Activated CD8-positive, alpha-beta memory T cell treated with anti-CD3 and anti-CD28 coated beads, Interleukin-2, amount 50 U/mL, for 48 hours (primary cell): ENCODE data around the gene STARD8.
"Not testable (repeated sequence)": the region's sequence is repeated elsewhere in the genome, so short reads cannot be mapped to it uniquely, and the experiment has no call there.

Experiments
- DNase-seq: peaks from one replicate; pipeline ENCODE4 v3.0.0-alpha.2; 2020

STARD8 gene

GRCh38 chrX:68658530-68658929, 11.1 kb downstream of the STARD8 start:
- no peak for DNase-seq

- DNase-seq = no peak
These were observed 11.9 kb downstream of the STARD8 start for GRCh38 chrX:68659385-68659784.

- no peak for DNase-seq
These were observed 12.3 kb downstream of the STARD8 start for GRCh38 chrX:68659786-68660185.

DNA sequence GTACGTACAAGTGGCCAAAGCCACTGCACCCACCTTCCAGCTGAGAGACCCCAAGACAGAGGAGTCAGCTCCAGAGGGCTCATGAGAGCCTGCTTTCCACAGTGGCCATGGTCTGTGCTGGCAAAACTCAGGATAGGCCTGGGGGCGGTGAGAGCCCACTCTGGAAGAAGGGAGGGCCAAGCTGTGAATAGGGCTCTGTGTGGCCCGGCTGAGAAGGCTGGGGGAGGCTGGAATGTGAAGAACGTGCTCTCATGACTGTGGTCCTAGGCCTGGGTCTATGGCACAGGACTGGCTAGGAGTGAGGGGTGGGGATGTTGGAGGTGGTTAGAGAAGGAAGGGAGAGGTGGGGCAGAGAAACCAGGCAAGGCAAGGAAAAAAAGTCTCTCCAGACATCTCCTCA, 13.3 kb downstream of the STARD8 start:
- DNase-seq = no peak

GRCh38 chrX:68665502-68665901, 18.0 kb downstream of the STARD8 start:
- no peak for DNase-seq

DNA sequence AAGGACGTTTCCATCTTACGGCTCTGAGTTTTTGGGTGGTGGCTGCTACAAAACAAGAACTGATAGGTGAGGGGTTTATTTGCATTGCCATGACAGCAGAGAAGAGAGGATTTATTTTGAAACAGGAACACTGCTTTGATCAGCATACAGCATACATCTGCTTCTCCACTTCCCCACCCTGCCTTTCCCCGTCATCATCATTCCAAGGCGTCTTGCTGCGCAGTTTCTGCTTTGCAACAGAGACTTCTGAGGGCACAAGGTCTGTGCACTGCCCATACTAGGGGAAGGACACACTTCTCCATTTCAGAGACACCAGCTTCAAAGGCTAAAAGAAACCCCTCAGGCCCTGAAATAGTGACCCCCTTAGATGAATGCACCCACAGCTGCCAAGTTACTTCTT, 19.1 kb downstream of the STARD8 start:
- DNase-seq = no peak

DNA sequence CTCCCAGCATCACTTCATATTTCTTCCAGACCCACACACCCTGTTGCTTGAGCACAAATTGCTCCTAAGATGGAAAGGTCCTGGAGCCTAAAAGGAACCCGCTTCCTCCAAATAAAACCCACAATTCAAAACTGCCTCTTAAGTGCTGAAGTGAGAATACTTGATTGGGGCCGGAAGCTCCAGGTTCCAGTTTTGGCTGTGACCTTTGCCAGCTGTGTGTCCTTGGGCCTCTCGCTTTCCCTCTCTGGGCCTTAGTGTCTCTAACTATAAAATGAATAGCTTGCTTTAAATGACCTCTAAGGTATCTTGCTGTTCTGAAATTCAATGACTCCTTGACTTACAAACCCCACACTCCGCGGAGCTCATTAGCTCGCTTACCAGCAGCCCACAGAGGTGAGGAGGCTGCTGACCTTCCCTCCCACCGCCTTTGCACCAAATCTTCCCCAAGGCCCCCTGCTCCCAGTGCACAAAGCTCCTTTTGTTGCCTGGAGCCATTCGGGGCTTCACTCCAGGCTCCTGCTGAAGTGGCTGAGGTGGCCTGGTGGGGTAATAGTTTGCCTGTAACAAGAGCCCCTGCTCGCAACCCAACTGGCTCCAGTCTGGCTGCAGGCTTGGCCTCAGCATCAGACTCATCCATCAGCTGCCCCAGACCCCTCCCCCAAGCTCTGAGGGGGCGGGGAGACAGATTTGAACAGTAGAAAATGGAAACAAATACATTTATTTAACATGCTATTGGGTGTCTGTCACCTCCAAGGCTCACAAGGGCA, 21.8 kb downstream of the STARD8 start:
- no peak for DNase-seq

- no peak for DNase-seq
These were observed 22.4 kb downstream of the STARD8 start for GRCh38 chrX:68669871-68670270.

GRCh38 chrX:68671221-68671620, 23.8 kb downstream of the STARD8 start:
- DNase-seq = no peak

DNA sequence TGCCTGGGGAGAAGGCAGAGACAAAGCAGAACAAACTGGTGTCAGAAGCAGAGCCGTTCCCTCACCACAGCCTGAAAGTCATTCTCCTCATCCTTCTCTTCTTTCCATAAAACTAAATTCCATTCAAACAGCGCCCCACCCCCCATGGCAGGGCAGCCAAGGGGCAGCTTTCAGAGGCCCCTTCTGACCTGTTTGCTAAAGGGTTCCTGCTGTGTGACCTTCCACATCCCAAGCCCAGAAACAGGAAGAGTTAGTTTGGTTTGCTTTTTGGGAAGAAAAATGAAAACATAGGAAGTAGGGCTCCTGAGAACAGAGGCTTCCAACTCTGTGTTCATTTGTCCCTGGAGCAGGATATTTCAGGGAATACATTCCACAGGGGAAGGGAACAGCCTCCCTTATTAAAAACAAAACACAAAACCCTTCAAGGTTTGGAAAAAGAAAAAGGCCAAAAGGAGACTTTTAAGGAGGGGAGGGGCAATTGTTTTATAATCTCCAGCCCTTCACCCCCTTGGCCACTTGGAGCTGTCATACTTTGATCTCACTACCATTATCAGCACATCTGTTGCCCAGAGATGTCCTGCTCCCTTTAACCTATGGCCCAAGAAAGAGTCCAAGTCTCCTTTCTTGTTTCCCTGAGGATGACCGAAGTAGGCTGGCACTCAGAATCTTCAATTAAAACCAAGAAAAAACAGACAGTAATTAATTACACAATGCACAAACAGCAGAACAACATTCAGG, 25.3 kb downstream of the STARD8 start:
- DNase-seq = no peak

- DNase-seq = no peak
These were observed 28.1 kb downstream of the STARD8 start for GRCh38 chrX:68675571-68675970.

DNA sequence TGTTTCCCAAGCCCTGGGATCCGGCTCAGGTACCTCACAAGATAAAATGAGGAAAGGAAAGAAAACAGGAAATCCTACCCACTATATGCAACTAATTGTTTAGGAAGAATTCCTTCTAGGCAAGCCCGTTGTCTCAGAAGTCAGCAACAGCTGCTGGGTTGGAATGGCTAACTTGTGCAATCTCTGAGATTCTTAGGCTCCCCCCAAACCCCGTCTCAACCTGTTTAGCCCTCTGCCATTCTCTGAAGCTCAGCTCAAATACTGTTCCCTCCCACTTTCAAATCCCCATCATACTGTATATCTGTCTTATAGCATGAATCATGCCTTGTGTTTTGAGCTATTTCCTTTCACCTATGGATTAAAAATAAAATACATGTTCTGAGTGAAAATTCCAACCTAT, 28.9 kb downstream of the STARD8 start:
- no peak for DNase-seq

DNA sequence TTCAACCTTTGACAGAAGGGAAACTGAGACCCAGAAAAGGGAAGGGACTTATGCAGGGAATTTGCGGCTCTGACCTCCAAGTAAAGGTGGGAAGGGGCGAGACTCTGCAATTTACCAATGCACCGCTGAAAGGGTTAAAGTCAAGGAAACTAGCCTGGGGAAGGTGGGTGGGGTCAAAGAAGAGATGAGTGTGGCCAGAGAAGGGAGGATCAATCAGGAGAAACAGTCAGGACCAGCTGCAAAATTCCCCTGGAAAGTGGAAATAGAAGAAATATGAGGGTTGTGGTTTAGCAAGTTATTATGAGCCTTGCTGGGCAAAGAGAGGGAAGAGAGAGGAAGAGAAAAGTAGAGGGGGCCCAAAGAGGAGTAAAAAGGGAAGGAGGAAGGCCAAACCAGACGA, 30.5 kb downstream of the STARD8 start:
- no peak for DNase-seq

- no peak for DNase-seq
These were observed 34.0 kb downstream of the STARD8 start for GRCh38 chrX:68681443-68681941.

- no peak for DNase-seq
These were observed 35.3 kb downstream of the STARD8 start for GRCh38 chrX:68682790-68683189.

- DNase-seq = no peak
These were observed 36.1 kb downstream of the STARD8 start for GRCh38 chrX:68683580-68683979.

DNA sequence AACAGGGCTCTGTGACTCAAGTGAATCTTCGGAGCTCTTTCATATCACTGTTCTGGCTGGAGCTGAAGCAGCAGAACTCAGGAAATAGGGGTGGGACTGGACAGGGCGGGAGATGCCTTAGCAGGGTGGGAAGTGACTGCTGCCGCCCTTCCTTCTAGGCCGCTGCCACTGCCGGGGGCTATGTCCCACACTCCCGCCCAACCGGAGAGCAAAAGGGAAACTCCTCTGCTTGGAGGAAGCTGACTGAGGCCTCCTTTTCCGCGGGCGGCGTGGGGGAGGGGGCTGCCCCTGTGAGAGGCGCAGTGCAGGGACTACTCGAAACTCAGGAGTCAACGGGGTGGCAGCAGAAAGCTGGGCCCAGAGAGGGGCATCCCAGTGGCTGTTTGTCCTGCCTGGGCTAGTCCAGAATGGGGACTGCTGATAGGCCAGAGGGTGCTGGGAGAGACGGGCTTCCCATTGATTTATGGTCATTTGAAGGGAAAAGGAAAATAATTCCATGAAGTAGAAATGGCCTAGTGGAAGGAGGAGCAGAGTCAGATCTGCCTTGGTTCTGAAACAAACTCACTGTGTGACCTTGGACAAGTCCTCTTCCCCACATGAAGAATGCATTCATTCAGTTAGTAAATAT, 36.9 kb downstream of the STARD8 start:
- no peak for DNase-seq

- DNase-seq = no peak
These were observed 37.4 kb downstream of the STARD8 start for GRCh38 chrX:68684919-68685304.

- DNase-seq = no peak
These were observed 38.2 kb downstream of the STARD8 start for GRCh38 chrX:68685685-68686084.

GRCh38 chrX:68686097-68686977, 38.9 kb downstream of the STARD8 start:
- no peak for DNase-seq

DNA sequence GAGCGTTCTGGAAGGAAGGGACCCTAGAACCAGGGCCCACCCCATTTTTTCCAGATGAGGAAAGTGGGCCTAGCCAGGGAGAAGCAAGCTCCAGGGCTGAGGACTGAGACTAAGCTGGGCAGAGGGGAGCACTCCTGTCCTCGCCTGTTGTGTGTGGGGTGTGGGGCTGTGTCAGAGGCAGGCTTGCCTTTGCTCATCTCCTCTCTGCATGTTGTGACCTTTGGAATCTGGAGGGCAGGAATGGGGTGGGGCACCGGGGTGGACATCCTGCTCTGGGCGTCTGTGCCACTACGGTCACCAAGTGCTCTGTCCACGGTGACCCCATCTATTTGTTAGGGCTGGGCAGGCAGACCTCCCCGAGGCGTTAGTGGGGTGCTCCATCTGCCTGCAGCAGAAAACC, 41.5 kb downstream of the STARD8 start:
- DNase-seq = not testable (repeated sequence)

GRCh38 chrX:68690936-68691501, 43.6 kb downstream of the STARD8 start:
- DNase-seq = no peak

DNA sequence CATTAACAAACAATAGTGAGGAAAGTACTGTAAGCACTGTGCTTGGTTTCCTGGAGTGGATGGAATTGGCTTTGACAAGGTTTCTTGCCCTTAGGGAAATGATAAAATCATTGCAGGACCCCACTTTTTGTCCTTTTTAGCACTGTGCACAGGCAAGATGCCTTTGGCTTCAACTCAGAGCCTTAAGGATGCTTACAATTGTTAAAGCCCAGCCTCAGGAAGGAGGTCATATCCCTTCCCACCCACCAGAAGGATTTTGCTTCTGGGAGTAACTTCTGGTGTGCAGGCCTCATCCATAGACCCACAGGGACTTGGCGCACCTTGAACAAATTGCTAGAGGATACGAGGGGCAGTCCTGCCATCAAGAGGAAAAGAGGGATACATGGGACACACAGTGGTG, 44.5 kb downstream of the STARD8 start:
- DNase-seq = no peak
